ENCODE measurements around the gene KAZN.

Gene KAZN

DNA sequence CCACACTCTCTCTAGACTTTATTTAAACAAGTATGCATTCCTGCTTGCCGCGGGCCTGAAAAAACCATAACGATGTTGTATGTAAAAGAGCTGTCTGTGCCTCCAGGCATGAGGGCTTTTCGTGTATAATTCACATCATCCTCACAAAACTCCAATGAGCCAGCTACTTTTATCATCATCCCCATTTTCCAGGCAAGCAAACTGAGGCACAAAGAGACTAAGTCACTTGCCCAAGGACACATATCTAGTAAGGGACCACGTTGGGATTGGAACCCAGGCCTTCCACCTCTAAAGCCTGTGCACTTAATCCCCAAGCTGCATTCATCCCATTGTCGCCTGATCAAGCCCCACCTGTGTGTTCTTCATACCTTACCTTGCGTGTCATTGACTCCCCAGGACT is 226.9 kb downstream of the KAZN start:
- DNase-seq (ENCODE audit: low read depth), result no peak

DNA sequence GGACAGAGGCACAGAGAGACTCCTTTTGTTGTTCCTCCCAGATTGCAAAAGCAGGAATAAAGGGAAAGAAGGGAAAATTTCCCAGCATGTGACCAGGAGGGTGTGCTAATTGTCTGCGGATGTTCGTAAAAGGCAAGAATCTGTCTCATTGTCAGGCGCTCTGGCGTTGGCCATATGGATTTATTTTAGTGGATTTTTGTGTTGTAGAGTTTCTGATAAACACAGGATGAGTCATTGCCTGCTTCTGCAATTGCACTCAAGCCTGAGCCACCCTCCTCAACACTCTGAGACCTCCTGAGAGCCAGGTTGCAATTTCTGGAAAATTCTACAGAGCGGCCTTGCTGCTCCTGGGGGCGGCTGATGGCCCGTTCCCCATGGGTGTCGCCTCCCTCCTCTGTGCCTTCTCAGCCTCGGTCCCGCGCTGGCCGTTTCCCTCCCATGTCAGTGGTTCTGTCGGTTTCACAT is 227.7 kb downstream of the KAZN start:
- DNase-seq (ENCODE audit: low read depth), result no peak

DNA sequence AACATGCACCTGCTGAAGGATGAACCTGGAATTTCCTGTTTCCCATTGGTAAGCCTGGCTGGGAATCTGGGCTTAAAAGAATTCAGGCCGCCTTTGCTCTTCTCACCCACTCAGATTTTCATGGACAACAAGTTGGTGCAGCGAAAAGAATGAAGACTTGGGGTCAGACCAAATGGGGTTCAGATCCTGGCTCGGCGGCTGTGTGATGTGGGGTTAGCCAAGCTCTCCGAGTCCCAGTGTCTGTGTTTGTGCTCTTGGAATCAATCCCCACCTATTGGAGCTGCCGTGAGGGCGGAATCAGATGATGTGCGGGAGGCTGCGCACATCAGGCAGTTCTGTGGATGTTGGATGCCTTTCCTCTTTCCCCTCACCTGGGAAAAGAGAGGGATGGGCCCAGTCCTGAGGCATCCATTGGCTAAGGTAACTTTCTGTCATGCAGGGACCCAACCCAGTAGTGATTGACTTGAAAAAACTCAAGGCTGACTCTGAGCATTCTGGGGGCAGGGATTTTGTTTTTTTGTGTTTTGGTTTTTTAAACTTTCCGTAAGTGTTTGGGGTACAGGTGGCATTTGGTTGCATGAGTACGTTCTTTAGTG is 228.3 kb downstream of the KAZN start:
- no peak for DNase-seq (ENCODE audit: low read depth)

DNA sequence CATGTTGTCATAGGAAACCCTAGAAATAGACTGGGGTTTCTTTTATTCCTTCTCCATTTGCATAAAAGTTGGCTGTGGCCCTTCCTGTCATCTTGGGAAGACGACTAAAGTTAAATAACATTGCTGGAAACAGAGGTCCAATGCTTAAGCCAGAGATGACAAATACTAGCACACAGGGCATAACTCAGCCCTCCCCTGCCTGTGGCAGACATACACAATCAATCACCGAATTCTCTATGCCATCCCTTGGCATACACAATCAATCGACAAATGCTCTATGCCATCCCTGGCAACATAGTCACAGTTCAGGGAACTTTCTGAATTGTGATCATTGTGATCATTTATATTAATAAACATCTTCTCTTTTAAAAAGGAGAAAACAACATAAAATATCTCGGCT is 229.4 kb downstream of the KAZN start:
- DNase-seq (ENCODE audit: low read depth), result no peak

DNA sequence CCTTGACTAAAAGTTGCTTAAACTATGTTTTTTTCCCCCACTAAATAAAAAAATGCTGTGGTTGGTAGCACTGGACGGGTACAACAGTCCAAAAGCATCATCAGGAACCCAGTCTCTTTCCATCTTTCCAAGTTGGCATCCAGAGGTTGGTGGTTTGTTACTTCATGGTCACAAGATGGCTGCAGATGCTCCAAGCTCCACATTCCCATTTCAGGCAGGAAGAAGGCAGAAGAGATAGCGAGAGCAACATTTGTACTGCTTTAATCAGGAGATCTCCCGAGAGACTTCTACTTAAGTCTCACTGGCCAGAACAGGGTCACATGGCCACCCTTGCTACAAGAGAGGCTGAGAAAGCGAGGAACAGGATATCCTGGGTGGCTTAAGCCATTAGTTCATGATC is 230.2 kb downstream of the KAZN start:
- no peak for DNase-seq (ENCODE audit: low read depth)

DNA sequence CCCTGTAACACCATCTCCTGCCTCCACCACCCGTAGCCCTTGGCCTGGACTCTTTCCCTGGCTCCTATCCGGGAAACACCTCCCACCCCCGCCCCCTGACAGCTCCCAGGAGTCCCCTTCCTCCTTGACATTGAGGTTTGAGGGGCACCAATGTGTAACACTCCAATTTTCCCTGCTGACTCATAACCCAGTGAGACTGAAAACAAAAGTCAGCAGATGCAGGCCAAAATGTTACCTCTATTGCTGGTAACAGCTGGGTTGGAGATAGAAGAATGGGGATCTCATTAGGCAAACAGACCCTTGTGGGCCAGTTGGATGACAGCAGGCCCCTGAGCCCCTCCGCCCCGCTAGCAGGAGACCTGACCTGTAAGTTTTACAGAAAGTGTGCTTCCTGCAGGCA is 237.2 kb downstream of the KAZN start:
- no peak for DNase-seq (ENCODE audit: low read depth)

DNA sequence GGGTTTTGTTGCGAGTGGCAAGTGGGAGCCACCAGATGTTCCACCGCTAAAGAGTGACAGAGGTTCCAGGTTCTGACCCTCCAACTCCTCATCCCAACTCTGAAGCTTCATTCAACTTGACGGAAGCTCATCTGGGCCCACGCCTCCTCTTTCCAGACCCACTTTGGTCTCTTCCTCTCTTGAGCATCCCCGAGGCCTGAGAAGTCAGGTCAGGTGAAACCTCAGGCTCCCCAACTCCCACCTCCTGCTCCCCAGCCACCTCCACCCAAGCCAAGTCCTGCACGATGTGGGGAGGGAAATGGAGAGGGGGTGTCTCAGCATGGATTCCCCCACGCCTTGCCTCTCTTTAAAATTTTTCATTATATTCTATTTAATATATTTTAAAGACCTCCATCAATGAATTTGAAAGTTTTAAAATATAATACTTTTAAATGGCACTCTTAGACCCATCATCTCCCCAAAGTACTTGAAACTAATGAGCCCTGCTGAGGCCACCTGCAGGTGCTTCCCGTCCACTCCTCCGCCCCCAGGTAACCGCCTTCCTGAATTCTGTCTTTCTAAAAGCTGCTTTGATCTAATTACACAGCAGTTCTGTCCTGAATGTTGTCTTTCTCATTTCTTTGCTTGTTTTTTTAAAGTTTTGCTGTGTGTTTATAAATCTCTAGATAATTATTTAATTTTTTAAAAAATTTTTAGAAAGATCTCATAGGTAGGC is 238.1 kb downstream of the KAZN start:
- no peak for DNase-seq (ENCODE audit: low read depth)

DNA sequence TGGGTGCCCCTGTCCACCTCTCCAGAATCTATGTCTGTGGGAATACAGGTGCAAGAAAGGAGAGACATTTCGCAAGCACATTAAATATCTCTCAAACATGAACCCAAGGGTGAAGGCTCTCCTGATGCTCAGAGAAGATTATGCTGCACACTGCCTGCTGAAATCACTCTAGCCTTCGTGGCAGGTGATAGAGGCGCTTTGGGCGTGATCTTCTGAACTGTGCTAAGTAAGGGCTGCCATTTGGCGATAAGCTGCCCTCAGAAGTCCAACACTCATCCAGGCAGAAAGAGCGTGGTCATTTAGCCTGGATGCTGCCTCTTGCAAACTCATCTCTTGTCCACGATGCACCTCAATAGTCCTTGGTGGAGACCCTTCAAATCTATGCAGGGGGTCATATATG is 241.9 kb downstream of the KAZN start:
- no peak for DNase-seq (ENCODE audit: low read depth)

DNA sequence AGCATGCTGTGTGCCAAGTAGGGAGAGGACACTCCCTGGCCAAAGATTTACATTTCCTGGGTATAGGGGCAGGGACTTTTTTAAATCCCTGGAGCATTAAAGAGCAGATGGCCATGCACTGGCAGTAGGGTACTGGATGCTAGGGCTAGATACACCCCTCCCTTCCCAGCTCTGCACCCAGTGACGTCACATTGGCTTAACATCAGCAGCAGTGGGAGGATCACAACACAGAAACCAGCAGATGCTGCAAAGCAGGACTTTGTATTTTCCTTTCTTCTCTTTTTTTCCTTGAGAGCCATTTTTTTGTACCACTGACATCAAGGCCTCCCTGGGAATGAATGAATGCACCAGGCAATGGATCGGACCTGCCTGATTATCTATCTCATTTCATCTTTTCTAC is 243.0 kb downstream of the KAZN start:
- DNase-seq (ENCODE audit: low read depth), result no peak

DNA sequence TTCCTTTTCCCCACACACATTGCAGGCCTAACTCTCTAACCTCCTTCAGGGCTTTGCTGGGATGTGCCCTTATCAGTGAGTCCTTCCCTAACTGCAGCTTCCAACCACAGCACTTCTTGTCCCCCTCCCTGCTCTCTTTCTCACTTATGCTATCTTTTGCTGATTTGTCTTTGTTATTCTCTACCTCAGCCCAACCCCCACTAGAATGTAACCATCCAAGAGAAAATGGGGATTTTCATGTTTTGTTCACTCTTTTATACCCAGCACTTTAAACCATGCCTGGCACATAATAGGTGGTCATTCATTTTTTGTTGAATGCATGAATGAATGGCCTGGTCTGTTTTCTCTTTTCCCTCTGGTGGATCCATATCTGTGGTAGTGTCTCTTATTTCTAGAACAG is 243.5 kb downstream of the KAZN start:
- no peak for DNase-seq (ENCODE audit: low read depth)

DNA sequence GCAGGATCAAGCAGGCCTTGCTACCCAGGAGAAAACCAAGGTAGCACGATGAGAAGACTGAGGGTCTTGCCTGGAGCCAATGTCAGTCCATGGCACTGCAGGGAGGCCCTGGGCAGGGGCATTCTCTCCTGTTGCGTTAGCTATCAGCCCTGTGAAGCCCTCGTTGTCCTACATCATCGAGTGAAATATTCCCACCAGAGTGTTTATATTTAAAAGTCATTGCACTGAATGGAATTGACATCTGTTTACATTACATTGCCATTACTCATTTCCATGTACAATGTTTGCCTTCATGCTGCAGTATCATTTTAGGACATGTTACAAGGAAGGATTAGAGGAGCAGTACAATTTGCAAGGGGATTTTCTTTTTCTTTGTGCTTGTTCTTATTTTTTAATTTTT is 243.9 kb downstream of the KAZN start:
- DNase-seq (ENCODE audit: low read depth), result no peak

DNA sequence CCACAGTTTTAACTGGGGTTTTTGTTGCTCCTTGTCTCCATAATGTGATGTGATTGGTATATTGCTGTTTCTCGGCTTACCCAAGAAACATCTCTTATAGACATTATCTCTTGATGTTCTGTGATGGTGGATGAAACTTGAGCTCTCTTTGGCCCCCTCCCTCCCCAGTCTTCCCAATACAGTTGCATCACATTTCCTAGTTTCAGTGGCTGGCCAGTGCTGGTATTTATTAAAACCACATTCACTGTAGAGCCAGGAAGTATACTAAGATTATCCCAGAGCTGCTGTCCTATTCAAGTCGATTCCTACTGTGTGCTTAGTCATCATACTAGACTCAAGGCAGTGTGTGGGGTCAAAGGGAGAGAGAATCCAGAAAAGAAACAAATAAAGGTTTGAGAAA is 244.4 kb downstream of the KAZN start:
- no peak for DNase-seq (ENCODE audit: low read depth)

DNA sequence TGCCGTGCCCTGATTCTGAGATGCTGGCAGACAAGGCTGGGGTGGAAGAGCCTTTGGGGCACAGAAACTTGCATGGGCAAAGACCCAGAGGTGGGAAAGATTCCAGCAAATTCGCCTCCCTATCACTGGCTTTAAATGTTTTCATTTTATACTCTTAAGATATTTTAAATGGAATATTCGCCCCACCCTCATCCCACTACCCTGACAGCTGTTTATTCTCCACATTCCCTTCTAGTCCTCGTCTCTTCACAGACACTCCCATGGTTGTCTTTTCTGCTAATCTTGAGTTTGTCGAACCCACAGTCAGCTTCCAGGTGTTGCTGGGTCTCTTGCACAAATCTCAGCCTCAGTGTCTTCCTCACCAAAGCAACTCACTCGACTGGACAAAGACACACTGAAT is 245.0 kb downstream of the KAZN start:
- DNase-seq (ENCODE audit: low read depth), result no peak

DNA sequence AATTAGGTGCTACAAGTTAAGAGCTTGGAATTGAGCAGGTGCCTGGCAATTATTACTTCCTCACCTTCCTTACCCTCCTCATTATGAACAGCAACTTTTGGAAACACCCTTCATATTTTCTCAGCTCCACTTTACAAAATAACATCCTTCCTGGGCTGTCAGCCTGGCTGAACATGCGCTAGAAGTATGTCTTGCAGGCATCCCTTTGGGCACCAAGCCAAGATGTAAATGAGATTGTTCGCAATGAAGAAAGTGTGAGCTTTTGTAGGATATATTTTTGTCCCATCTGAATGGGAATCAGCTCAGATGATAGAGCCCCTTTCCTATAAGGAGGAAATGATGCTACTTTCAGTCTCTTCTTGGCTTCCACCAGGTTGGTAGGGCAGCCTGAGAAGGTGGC is 245.9 kb downstream of the KAZN start:
- DNase-seq (ENCODE audit: low read depth), result no peak

DNA sequence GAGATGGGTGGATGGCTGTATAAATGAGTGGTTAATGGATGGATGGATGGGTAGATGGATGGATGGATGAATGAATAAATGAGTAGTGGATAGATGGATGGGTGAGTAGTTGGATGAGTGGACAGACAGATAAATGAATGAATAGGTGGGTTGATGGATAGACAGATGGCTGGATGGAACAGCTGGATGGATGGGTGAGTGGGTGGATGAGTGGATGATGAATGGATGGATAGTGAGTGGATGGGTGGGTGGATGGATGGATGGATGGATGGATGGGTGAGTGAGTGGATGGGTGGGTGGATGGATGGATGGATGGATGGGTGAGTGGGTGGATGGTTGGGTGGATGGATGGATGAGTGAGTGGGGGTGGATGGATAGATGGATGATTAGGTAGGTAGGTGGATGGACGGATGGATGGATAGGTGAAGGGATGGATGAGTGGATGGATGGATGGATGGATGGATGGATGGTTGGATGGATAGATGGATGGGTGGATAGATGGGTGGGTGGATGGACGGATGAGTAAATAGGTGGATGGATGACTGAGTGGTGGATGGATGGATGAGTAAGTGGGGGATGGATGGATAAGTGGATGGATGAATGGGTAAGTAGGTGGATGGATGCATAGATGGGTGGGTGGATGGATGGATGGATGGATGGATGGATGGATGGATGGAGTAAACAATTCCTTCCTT is 246.6 kb downstream of the KAZN start:
- no peak for DNase-seq (ENCODE audit: low read depth)

DNA sequence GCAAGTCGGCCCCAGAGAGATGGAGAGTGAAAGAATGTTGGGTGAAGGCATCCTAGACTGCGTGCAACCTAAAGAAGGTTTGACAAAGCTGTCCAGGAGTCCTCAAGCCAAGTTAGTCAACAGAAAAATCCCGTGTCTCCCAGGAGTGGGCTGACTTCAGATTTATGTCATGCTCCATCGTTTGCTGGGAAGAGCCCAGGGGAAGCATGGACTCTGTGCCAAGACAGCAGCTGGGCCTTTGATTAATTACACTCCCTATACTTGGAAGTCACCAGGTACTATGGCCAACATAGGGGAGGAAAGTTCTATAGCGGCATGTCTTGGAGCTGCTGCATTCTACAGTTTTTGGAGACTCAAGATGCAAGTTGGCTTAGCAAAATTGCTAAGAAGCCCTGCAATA is 247.4 kb downstream of the KAZN start:
- DNase-seq (ENCODE audit: low read depth), result no peak

DNA sequence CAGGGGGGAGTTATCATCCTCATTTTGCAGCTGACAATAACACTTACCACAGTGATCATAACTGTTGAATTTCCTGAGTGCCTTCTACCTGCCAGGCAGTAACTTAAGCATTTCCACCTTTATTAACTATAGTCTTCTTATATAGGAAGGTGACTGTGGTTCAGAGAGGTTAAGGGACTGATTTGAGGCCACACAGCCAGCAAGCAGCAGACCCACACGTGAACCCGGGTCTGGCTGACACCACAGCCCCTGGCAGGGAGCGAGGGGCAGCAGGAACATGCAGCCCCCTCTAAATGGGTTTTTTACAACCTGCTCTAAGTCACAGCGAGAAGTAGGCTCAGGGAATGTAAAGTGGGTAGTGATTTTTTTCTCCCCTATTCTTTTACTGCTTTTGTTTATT is 248.2 kb downstream of the KAZN start:
- no peak for DNase-seq (ENCODE audit: low read depth)

DNA sequence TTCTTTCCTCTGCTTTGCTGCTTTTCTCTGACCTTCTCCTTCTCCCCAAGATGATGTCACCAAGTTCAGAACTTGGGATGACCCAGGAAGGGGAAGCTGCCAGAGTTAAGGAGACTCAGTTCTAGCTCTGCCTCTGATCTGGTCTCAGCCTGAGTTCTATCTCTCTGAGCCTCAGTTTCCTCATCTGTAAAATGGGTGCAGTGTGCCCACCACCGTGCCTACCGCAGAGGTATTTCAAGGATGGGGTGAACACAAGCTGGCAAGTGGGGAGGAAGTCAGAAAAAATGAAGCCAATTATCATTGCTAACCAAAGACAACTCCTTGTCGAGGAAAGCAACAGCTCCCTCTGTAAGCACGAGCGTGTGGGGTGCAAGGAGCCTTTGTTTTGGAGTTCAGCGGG is 249.7 kb downstream of the KAZN start:
- DNase-seq (ENCODE audit: low read depth), result no peak

DNA sequence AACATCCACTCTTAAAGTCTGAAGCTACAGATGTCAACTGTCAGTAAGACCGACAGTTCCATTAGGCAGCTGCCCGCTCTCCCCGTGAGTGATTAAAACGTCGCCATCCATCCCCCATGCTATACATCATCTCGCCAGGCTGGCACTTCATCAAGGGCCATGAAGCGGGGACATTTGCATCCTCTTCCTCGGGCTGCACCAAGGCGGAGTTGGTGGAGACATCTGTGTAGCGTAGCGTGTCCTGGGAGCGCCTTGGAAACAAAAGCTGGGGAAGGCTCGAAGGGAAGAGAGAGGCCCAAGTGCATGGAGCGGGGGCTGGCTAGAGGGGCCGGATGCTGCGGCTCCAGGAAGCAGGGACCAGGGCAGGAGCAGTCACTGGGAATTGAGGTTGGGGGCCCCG is 250.1 kb downstream of the KAZN start:
- DNase-seq (ENCODE audit: low read depth), result no peak

DNA sequence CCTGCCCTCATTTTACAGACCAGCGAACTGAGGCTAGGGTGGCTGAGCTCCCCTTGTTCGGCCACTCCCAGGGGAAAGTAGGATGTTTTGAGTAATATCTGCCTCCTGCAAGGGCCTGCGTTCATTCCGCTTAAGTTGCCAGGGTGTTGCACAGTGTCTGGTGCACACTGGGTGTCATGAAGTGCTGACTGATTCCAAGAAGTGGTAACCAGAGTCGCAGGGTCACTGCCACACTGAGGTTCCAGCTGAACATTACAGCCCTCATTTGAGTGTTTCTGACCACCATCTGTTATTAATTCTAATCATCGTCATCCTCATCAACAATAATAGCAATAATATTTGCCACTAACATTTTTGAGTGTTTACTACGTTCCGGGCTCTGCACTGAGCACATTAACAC is 250.6 kb downstream of the KAZN start:
- DNase-seq (ENCODE audit: low read depth), result no peak

DNA sequence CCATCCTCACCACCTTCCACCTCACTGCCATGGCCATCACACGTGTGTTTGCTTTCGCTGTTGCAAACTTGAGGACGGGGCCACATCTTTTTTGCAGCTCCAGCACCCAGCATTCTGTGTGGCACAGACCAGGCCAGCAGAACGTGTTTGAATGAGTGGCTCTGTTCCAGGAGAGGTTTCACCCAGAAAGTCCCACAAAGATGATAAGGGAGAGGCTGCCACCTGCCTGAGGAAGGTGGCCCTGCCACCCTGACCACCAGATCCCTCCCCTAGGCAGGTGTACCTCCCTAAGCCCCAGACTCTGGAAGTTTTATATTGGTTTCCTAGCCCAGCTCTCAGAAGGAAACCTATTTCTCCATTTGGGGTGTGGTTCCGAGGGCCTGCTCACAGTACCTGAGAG is 252.1 kb downstream of the KAZN start:
- no peak for DNase-seq (ENCODE audit: low read depth)

DNA sequence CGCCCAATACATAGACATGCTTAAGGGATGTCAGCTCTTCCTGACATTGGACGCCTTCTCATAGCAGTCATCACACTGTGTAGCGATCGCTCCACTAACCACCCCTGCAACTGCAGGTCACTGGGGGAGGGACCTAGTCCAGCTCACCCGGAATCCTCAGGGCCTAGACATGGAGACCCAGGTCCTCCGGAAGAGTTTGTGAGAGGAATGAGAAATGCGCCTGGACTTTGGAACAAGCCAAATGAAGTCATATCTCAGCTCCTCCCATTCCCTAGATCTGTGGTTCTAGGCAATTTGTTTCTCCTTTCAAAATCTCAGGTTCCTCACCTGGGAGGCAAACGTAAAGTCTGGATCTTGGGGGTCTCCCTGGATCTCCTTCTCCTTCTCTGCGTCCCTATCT is 253.3 kb downstream of the KAZN start:
- no peak for DNase-seq (ENCODE audit: low read depth)

DNA sequence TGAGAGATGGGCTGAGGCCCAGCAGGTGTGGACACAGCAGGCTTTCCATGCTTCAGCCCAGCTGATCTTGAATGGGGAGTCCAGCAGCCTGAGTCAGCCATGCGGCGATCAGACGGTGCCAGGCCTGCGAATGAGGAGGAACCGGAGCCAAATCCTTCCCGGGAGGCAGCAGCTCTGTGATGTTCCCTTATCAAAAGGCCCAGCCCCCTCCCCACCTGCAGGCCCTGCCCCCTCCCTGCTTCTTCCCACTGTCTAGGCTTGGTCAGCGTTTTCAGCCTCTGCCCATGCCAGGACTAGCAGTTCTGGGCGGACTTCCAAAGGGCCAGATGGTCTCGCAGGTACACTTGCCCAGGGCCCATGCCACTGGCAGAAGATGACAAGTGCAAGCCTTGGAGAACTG is 253.8 kb downstream of the KAZN start:
- no peak for DNase-seq (ENCODE audit: low read depth)

DNA sequence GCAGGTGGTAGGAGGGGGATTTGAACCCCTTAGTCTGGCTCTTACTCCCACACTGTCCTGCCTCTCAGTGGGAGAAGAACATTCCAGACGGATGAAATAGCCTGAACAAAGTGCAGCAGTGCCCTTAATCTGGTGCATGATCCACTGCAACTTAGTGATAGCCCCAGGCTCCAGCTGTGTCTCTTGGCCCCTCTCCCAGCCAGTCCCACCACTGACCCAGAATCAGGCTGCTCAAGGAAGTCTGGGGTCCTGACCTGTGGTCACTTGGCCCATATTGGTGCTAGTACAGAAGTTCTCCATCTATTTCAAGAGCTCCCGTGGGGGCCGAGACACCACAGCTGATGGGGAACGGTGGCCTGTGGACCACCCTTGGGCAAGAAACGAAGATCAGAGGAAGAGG is 255.0 kb downstream of the KAZN start:
- no peak for DNase-seq (ENCODE audit: low read depth)
